ENCODE measurements around the gene GAA.

- TF ChIP-seq GATA3 (IDR thresholded peaks at IDR 0.05; ENCODE audit: low read depth, low read length) (no peak), GATA2 (IDR thresholded peaks at IDR 0.05; ENCODE audit: low read depth, low read length) (no peak)
Observed at GRCh38 chr17:80107231-80108021, 6.0 kb downstream of the GAA start.

All from SH-SY5Y (cell line).